ENCODE data around the gene DPP9.

- TF ChIP-seq SMARCC2 (IDR thresholded peaks at IDR 0.05) (no peak), PHF21A (CRISPR knock-in tag; IDR thresholded peaks at IDR 0.05) (no peak), ZNF121 (CRISPR knock-in tag; IDR thresholded peaks at IDR 0.05) (no peak), CTCF (CRISPR knock-in tag; IDR thresholded peaks at IDR 0.05) (no peak), ZNF3 (CRISPR knock-in tag; IDR thresholded peaks at IDR 0.05) (no peak), TCF12 (IDR thresholded peaks at IDR 0.05) (no peak), TCF12 (CRISPR knock-in tag; IDR thresholded peaks at IDR 0.05) (no peak), HIVEP1 (CRISPR knock-in tag; IDR thresholded peaks at IDR 0.05) (no peak), GTF3A (CRISPR knock-in tag; conservative IDR thresholded peaks at IDR 0.05) (no peak), HMGA1 (CRISPR knock-in tag; conservative IDR thresholded peaks at IDR 0.05) (no peak), USF2 (IDR thresholded peaks at IDR 0.05; ENCODE audit: low read depth, low read length) (no peak), USF2 (CRISPR knock-in tag; IDR thresholded peaks at IDR 0.05; ENCODE audit: borderline replicate concordance) (no peak), MAFK (conservative IDR thresholded peaks at IDR 0.05 in 1 of 2, IDR thresholded peaks at IDR 0.05 in 1 of 2; ENCODE audit: low read length in 2 of 2) (no peak), ZNF253 (CRISPR knock-in tag; IDR thresholded peaks at IDR 0.05; ENCODE audit: borderline replicate concordance) (no peak)
- TF ChIP-seq, protein P1, sequence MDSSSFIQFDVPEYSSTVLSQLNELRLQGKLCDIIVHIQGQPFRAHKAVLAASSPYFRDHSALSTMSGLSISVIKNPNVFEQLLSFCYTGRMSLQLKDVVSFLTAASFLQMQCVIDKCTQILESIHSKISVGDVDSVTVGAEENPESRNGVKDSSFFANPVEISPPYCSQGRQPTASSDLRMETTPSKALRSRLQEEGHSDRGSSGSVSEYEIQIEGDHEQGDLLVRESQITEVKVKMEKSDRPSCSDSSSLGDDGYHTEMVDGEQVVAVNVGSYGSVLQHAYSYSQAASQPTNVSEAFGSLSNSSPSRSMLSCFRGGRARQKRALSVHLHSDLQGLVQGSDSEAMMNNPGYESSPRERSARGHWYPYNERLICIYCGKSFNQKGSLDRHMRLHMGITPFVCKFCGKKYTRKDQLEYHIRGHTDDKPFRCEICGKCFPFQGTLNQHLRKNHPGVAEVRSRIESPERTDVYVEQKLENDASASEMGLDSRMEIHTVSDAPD (CRISPR knock-in tag; IDR thresholded peaks at IDR 0.05), result no peak
These were observed 59.0 kb downstream of the DPP9 start for GRCh38 chr19:4664642-4665041.
